ENCODE measurements around the gene ZFAND2B. TPM values are rescaled to one million over a fixed set of nuclear protein-coding genes. Genes with fewer than 3 reads are reported as not detected.

Gene ZFAND2B
- total RNA-seq, 1 donor = 25.0 TPM

DNA sequence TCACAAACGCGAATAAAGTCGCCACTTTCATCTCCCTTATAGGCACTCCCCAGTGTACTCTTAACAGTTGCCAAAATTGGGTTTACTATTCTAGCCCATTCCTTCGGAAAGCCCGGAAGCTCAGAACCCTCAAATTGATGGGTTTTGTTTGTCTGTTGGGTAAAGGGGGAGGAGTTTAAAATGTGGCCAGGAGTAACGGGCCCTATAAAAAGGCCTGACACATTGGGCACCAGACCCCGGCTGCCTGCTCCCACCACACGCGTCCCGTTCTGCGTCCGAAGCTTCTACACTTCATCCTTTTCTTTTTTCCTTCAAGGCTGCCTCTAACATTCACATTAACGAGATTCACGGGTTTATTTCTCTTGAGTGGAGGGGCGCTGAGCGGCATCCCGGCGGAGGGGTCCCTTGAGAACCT, 46.8 kb upstream of the ZFAND2B start:
- Histone ChIP-seq H3K4me2 (ENCODE audit: insufficient read depth, low read length) (peak overlapping the region; percentile 89), H3K27me3 (ENCODE audit: insufficient read depth, low read length) (no peaks in the 10 kb centered on the region), H2AFZ (ENCODE audit: low read length) (peak overlapping the region; percentile 96), H3K9me3 (ENCODE audit: low read depth, low read length) (no peaks in the 10 kb centered on the region), H3K4me1 (ENCODE audit: insufficient read depth, low read length) (peaks cover 24% of the 10 kb centered on the region), H3K27ac (ENCODE audit: low read depth, low read length) (no peak overlapping the region), H4K20me1 (ENCODE audit: insufficient read depth, low read length) (peaks cover 3% of the 10 kb centered on the region), H3K36me3 (ENCODE audit: insufficient read depth, low read length) (no peaks in the 10 kb centered on the region), H3K4me3 (ENCODE audit: insufficient read depth, low read length) (peak overlapping the region; percentile 87), H3K79me2 (ENCODE audit: insufficient read depth, low read length) (no peaks in the 10 kb centered on the region)
- peak; percentile 62 for DNase-seq (ENCODE audit: insufficient read length, low spot score, missing footprints)
- TF ChIP-seq, protein P1, sequence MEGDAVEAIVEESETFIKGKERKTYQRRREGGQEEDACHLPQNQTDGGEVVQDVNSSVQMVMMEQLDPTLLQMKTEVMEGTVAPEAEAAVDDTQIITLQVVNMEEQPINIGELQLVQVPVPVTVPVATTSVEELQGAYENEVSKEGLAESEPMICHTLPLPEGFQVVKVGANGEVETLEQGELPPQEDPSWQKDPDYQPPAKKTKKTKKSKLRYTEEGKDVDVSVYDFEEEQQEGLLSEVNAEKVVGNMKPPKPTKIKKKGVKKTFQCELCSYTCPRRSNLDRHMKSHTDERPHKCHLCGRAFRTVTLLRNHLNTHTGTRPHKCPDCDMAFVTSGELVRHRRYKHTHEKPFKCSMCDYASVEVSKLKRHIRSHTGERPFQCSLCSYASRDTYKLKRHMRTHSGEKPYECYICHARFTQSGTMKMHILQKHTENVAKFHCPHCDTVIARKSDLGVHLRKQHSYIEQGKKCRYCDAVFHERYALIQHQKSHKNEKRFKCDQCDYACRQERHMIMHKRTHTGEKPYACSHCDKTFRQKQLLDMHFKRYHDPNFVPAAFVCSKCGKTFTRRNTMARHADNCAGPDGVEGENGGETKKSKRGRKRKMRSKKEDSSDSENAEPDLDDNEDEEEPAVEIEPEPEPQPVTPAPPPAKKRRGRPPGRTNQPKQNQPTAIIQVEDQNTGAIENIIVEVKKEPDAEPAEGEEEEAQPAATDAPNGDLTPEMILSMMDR (IDR thresholded peaks at IDR 0.05; ENCODE audit: extremely low read depth, low read depth, low read length) = no peak

DNA sequence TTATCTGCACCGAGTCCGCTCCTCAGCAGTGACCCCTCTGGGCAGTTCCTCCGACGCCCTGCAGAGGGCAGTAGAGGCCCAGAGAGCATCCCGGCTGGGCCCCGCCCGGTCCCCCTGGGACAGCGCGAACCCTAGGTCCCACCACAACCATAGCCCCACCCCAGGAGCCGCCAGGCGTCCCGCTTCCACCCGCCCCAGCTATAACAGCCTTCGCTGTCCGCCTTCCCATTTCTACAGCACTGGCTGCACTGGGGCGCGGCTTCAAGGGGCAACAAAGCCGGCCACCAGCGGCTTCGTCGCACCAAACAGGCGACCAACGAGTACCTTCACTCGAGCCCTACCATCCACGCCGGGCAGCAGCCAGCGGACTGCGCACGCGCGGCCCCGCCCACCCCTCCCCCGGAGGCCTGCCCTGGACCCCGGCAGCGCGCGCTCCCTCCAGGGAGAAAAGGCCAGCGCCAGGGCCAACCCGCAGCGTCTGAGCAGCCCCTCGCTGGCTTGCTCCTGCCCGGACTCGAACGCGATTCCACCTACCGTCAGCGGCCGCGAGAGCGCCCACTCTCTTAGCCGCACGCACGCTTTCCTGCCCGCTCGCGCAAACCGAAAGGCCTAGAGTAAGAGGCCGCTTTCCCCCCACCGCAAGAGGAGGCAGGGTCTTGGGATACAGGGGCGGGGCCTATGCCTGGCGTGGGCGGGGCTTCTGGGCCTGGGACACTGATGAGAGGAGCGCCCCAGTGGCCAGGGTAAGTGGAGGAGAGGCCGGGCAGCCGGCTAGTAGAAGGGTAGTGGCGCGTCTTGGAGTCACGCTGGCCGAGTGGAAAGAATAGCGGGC, 46.2 kb upstream of the ZFAND2B start, which contains the start of gene NHEJ1:
NHEJ1 (minus strand) TSS at position 630 of the 832 bp plus-strand sequence. CDS start 2,453 bp downstream, outside the sequence.
- Histone ChIP-seq H3K36me3 (ENCODE audit: insufficient read depth, low read length) (no peaks in the 10 kb centered on the region), H3K27ac (ENCODE audit: low read depth, low read length) (peak within 1 kb of the TSS; percentile 69)
- TF ChIP-seq, protein P1 (IDR thresholded peaks at IDR 0.05; ENCODE audit: extremely low read depth, low read depth, low read length) = peak; percentile 93

DNA sequence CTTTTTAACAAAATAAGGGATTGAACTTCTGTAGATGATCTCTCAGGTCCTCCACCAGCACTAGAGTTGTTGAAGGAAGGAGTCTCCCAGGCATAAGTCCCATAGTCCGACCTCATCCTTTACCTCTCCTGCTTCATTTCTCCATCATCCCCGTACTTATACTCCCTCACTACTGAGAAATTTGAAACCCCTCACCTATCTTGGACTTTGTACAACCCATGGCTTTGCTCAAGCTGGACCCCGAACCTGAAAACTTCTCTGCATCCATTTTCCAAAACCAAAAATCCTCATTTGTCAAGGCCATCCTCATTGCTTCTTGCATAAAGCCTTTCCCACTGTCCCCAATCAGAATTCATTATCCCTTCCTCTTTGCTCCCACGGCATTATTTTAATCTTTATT, 45.5 kb upstream of the ZFAND2B start:
- TF ChIP-seq, protein P1 (IDR thresholded peaks at IDR 0.05; ENCODE audit: extremely low read depth, low read depth, low read length) = no peak
- Histone ChIP-seq H3K27ac (ENCODE audit: low read depth, low read length) (peak overlapping the region; percentile 69), H3K36me3 (ENCODE audit: insufficient read depth, low read length) (no peaks in the 10 kb centered on the region), H3K4me3 (ENCODE audit: insufficient read depth, low read length) (peak overlapping the region; percentile 87), H3K4me1 (ENCODE audit: insufficient read depth, low read length) (peaks cover 24% of the 10 kb centered on the region), H2AFZ (ENCODE audit: low read length) (peak overlapping the region; percentile 69), H3K79me2 (ENCODE audit: insufficient read depth, low read length) (no peaks in the 10 kb centered on the region), H3K4me2 (ENCODE audit: insufficient read depth, low read length) (peak overlapping the region; percentile 89), H3K27me3 (ENCODE audit: insufficient read depth, low read length) (no peaks in the 10 kb centered on the region), H3K9me3 (ENCODE audit: low read depth, low read length) (no peaks in the 10 kb centered on the region), H4K20me1 (ENCODE audit: insufficient read depth, low read length) (peaks cover 3% of the 10 kb centered on the region)
- DNase-seq (ENCODE audit: insufficient read length, low spot score, missing footprints) = no peak

More for the DNA sequence above, 46.2 kb upstream of the ZFAND2B start, which contains the start of gene NHEJ1:
- H2AFZ ChIP-seq (ENCODE audit: low read length) = peak within 1 kb of the TSS; percentile 96
- H3K79me2 ChIP-seq (ENCODE audit: insufficient read depth, low read length) = no peaks in the 10 kb centered on the region
- peak; percentile 98 for DNase-seq (ENCODE audit: insufficient read length, low spot score, missing footprints)
- peaks cover 24% of the 10 kb centered on the region for H3K4me1 ChIP-seq (ENCODE audit: insufficient read depth, low read length)
- H3K4me2 ChIP-seq (ENCODE audit: insufficient read depth, low read length) = peak within 1 kb of the TSS; percentile 89
- H4K20me1 ChIP-seq (ENCODE audit: insufficient read depth, low read length) = peaks cover 3% of the 10 kb centered on the region
- H3K27me3 ChIP-seq (ENCODE audit: insufficient read depth, low read length) = no peaks in the 10 kb centered on the region
- H3K9me3 ChIP-seq (ENCODE audit: low read depth, low read length) = no peaks in the 10 kb centered on the region
- peak within 1 kb of the TSS; percentile 87 for H3K4me3 ChIP-seq (ENCODE audit: insufficient read depth, low read length)

DNA sequence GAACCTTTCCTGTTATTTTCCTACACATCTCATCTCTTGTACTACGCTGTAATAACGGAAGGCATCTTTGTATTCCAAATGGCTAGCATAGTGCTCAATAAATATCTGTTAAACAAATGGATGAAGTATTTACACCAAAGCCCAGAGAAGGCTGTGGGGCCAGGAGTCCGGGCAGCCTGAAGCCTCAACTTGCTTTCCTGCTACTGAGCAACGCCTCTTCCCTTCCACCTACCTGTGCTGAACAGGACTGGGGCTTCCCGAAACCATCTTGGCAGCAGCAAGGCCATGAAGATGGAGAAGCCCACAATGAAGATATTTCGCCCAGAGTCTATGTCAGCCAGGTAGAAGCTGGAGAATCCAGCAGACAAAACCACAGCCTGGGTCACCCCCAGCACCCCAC, 43.4 kb upstream of the ZFAND2B start:
- Histone ChIP-seq H3K36me3 (ENCODE audit: insufficient read depth, low read length) (no peaks in the 10 kb centered on the region), H3K79me2 (ENCODE audit: insufficient read depth, low read length) (no peaks in the 10 kb centered on the region), H3K4me1 (ENCODE audit: insufficient read depth, low read length) (peaks cover 21% of the 10 kb centered on the region), H3K9me3 (ENCODE audit: low read depth, low read length) (no peaks in the 10 kb centered on the region), H2AFZ (ENCODE audit: low read length) (no peak overlapping the region), H4K20me1 (ENCODE audit: insufficient read depth, low read length) (peaks cover 3% of the 10 kb centered on the region), H3K27ac (ENCODE audit: low read depth, low read length) (no peak overlapping the region), H3K4me3 (ENCODE audit: insufficient read depth, low read length) (no peak overlapping the region), H3K4me2 (ENCODE audit: insufficient read depth, low read length) (no peak overlapping the region), H3K27me3 (ENCODE audit: insufficient read depth, low read length) (no peaks in the 10 kb centered on the region)
- no peak for DNase-seq (ENCODE audit: insufficient read length, low spot score, missing footprints)
- TF ChIP-seq, protein P1 (IDR thresholded peaks at IDR 0.05; ENCODE audit: extremely low read depth, low read depth, low read length) = no peak
